NCI-H2171 (cell line): Measurements from ENCODE around the gene PCDHGB7.
"Not testable (repeated sequence)": the region's sequence is repeated elsewhere in the genome, so short reads cannot be mapped to it uniquely, and the experiment has no call there.

Source experiments
- DNase-seq: peaks from one replicate; lab custom pipeline; 2025; lab: John Stamatoyannopoulos, UW

Gene PCDHGB7

GRCh38 chr5:141430332-141431113 is 13.0 kb downstream of the PCDHGB7 start, which contains the start of gene PCDHGA12:
PCDHGA12 (plus strand) TSS chr5:141430507; CDS start chr5:141430760, 253 bp downstream.
- no peak for DNase-seq

- no peak for DNase-seq
Observed at GRCh38 chr5:141431286-141431685, 13.8 kb downstream of the PCDHGB7 start.

DNA sequence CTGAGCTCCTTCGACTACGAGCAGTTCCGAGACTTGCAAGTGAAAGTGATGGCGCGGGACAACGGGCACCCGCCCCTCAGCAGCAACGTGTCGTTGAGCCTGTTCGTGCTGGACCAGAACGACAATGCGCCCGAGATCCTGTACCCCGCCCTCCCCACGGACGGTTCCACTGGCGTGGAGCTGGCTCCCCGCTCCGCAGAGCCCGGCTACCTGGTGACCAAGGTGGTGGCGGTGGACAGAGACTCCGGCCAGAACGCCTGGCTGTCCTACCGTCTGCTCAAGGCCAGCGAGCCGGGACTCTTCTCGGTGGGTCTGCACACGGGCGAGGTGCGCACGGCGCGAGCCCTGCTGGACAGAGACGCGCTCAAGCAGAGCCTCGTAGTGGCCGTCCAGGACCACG is 14.8 kb downstream of the PCDHGB7 start:
- not testable (repeated sequence) for DNase-seq

DNA sequence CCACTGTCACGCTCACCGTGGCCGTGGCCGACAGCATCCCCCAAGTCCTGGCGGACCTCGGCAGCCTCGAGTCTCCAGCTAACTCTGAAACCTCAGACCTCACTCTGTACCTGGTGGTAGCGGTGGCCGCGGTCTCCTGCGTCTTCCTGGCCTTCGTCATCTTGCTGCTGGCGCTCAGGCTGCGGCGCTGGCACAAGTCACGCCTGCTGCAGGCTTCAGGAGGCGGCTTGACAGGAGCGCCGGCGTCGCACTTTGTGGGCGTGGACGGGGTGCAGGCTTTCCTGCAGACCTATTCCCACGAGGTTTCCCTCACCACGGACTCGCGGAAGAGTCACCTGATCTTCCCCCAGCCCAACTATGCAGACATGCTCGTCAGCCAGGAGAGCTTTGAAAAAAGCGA is 15.2 kb downstream of the PCDHGB7 start:
- DNase-seq: not testable (repeated sequence)

DNA sequence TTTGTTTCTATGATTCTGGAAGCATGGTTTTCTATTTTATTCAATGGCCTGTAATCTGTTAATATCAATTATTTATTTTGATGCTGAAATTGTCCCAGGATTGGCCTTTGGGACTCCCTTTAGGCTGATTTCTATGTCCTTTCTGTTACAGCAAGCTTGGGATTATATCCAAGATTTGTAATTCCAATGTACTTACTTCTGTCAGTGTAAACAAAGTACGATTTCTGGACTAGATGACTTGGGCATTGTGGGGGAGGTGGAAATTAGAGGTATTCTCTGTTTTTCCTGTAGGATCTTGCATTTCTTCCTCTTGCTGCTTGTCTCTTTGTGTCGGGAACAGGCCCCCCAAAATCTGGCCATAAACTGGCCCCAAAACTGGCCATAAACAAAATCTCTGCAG is 16.5 kb downstream of the PCDHGB7 start:
- no peak for DNase-seq

DNA sequence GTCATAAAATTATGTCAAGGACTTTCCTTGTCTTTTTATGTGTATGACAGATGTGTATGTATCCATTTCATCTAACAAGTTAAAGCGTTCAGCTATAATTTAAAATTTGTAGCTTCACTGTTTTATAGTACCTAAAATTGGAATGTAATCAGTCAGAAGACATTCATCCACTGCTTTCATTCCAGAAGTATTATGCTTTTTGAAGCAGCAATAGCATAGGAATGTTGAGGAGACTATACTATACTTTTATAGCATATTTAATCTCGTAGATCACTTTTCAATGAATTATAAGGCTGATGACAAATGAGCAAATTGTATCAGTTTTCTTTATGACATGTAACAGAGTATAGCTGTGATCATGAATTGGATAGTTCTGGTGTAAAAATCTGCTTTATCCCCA is 19.7 kb downstream of the PCDHGB7 start:
- no peak for DNase-seq

GRCh38 chr5:141439411-141440141 is 22.1 kb downstream of the PCDHGB7 start:
- no peak for DNase-seq

- DNase-seq: no peak
Observed at GRCh38 chr5:141440341-141440740, 22.9 kb downstream of the PCDHGB7 start.

GRCh38 chr5:141441571-141442170 is 24.2 kb downstream of the PCDHGB7 start:
- no peak for DNase-seq

GRCh38 chr5:141465351-141465750 is 47.9 kb downstream of the PCDHGB7 start:
- no peak for DNase-seq
